LNCAP (cell line): ENCODE measurements around the gene CCDC82.

Experiments
- TF ChIP-seq, protein P1 (sequence below): fragments of 450-650 bp; IDR thresholded peaks from 2 replicates; pipeline ENCODE4 v1.5.1; 2017; ENCODE audit warnings: mild to moderate bottlenecking

CCDC82 gene

DNA sequence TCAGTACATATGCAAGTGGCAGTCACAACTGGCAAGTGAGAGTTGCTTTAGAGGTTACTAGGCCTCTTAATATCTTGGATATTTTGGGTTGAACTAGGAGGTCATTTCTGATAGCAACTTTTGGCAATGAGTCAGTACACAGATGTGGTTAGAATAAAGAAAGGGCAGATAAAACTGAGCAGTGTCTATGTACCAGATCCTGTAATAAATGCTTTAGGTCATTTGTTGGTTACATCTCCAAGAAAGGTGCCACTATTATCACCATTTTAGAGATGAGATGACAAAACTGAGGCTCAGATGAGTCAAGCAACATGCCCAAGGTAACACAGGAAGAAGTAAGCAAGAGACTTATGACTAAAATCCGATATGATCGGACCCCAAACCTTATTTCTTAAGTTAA is 71.7 kb downstream of the CCDC82 start:
- TF ChIP-seq, protein P1, sequence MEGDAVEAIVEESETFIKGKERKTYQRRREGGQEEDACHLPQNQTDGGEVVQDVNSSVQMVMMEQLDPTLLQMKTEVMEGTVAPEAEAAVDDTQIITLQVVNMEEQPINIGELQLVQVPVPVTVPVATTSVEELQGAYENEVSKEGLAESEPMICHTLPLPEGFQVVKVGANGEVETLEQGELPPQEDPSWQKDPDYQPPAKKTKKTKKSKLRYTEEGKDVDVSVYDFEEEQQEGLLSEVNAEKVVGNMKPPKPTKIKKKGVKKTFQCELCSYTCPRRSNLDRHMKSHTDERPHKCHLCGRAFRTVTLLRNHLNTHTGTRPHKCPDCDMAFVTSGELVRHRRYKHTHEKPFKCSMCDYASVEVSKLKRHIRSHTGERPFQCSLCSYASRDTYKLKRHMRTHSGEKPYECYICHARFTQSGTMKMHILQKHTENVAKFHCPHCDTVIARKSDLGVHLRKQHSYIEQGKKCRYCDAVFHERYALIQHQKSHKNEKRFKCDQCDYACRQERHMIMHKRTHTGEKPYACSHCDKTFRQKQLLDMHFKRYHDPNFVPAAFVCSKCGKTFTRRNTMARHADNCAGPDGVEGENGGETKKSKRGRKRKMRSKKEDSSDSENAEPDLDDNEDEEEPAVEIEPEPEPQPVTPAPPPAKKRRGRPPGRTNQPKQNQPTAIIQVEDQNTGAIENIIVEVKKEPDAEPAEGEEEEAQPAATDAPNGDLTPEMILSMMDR: no peak

DNA sequence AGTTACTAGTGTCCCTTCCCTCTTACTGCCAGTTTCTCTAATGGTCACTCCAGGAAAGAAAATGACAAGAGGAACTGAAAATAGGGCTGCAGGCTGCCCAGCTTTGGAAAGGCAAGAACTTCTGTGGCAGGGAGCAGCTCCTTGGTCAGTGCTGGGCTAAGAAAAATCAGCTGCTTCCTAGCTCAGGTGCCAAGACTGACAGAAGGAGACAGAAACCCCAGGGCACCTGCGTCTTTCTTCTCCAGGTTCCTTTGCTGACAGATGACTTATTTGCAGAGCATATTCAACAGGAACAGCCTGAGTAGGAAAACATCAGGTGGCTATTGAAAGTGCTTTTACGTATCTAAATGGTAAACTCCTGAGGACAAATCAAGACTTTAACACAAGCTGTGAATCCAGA is 72.1 kb downstream of the CCDC82 start:
- TF ChIP-seq, protein P1: no peak

DNA sequence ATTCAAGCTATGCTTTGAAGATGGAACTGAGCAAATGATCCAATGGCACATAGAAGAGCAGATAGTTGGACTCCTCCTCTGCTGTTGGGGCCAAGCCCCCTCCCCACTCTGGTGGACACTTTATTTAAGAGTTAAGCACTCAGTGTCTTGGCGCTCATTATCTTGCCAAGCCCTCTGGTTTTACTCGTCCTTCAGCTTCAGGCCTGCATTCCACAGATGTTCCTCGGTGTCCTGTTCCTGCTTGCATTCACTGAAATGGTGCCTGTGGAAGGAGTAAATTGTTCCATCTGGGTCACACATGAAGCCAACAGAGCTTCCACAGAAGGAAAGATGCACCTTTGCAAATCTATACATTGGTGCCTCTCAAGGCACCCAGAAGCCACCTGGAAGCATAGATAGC is 72.8 kb downstream of the CCDC82 start:
- TF ChIP-seq, protein P1: no peak

DNA sequence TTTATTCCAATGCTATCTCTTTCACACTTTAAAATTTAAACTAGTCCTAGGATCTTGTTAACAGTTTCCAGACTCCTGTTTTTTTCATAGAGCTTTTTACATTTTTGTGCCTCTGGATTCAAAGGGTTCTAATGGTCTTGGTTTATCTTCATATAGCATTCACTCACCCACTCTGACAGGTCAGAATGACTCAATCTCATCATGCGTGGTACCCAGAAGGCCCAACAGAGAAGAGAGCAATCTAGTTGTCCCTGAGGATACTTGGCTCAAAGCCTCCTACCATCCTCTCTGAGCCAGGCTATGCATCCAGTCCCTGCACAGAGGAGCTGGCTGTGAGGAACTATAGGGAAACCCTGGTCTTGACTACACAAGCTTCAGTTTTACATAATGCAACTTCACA is 74.2 kb downstream of the CCDC82 start:
- TF ChIP-seq, protein P1: no peak

DNA sequence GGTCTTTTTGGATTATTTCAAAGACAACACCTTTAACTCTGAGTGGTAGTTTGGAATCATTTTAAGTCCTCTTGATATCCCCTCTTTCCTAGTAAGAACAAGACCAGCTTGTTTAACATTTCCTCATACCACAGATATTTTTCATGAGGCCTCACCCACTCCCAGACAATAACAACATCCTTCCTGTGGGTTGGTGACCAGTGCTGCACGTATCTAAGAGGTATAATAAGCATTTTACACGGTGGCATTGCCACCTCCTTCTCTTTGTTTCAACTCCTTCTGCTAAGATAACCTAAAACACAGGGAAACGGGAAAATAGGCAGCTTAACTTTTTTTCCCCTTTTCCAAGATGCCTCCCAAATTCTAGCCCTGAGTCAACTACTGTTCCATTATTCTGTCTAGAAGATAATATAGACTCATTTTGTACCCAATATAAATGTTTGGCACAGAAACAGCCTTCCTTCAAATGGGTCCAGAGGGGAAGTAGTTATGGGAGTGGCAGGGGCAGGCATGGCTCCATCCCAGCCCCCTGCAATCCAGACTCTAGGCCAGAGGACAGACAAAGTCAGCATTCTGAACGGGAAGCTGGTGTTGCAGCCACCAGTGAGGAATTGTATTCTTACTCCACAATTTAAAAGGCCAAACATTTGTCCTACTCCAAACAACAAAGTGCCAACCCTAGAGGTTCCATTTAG is 75.2 kb downstream of the CCDC82 start:
- TF ChIP-seq, protein P1: no peak

DNA sequence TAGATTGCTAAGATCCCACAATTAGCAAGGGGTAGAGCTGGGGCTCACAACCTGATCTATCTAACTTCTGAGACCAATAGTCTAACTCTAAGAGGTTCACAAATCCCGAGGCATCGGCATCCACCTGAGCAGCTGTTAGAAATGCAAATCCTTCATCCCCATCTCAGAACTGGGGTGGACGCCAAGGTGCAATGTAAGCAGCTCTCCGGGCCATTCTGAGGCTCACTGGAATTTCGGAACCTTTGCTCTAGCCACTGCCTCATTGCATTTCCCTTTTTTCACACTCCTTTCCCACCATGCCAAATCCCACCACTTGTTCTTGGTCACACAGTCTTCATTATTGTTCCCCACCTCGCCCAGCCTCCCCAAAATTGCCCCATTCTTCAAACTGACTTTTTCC is 76.5 kb downstream of the CCDC82 start:
- TF ChIP-seq, protein P1: no peak

DNA sequence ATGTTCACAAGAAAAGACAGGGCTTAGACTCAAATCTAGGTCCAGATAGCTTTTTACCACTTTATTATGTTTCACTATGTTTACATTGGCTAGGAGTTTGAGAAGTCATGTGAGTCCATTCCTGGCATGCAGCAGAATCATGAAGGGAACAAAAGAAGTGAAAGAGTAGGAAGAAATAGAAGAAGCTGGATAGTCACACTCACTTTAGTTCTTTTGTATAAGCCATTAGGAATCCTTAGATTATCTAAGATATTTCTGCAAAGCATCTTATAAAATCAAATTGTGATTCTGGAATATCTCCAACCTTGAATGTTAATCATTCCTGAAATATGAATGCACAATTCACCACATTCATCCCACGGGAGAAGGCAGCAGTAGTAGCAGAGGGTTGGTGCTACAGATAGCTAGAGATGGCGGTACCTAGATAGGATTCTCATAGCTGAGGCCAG is 78.6 kb downstream of the CCDC82 start:
- TF ChIP-seq, protein P1: no peak

DNA sequence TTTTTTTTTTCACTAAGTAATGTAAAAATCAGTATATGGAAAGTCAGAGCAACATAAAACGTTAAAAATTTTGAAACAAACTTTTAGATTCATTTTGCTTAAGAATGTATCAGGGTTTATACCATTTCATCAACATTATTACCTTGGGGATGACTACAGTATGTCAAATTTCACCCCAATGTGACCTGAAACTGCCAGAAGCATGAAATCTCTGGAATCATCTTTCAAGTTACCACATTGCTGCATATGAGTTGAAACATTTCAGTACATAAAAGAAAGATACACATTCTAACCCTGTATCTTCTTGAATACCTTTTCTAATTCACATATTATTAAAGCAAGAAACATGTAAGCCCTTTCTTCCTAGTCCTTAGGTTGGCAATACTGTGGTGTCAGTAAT is 79.5 kb downstream of the CCDC82 start:
- TF ChIP-seq, protein P1: no peak
